ENCODE data around the gene PIEZO2. TPM values are rescaled to one million over a fixed set of nuclear protein-coding genes. Genes with fewer than 3 reads are reported as not detected.

PIEZO2 gene
- total RNA-seq, 4 donors from 2014 or later: 0.68 to 2.2 (median 1.1) TPM

DNA sequence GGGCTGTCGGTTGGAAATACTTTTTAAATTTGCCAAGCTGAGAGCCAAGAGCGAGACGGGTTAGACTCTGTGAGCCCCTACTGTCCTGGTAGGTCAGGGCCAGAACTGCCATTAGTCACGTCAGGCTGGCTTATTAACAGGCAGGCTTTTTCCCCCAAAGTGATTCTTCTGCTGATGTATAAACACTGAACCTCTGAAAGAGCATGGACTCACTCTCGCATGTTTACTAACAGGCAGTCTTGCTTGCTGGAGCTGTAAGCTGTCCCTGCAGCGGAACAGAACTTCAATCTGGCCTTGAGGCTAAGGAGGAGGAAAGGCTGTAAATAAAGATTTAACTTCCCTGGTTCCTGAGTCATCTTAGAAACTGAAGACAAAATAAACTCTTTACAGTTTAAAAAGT is 288.4 kb downstream of the PIEZO2 start:
- no peak overlapping the region for H3K27ac ChIP-seq
- DNase-seq (ENCODE audit: low spot score in 2 of 2): no peak
- WGBS: 62% methylated on average over 6 of the region's 6 CpGs

DNA sequence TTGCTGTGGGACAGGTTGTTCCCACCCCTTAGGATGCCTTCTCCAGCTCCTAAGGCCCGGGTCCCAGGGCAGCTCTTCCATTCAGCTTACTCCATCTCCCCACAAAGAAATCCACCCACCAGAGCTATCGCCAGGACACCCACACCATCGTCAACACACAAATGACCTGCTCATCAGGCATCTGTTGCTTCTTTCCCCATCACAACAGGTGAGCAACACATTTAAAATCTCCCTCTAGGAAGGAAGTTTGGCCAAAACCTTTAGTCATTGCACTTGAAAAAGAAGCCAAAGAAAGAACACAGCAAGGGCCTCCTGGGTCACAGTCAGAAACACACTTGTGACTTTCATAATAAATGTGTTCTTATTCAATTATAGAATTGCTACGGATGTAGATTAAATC is 289.0 kb downstream of the PIEZO2 start:
- Histone ChIP-seq H3K4me3 (no peak overlapping the region), H3K27ac (no peak overlapping the region), H3K9me3 (no peaks in the 10 kb centered on the region), H3K36me3 (no peaks in the 10 kb centered on the region), H3K27me3 (no peaks in the 10 kb centered on the region), H3K4me1 (no peaks in the 10 kb centered on the region)
- no peak for DNase-seq (ENCODE audit: low spot score in 2 of 2)
- 79% methylated on average over 4 of the region's 4 CpGs for WGBS
- TF ChIP-seq CTCF (IDR thresholded peaks at IDR 0.05): no peak
- TF ChIP-seq POLR2AphosphoS5 (IDR thresholded peaks at IDR 0.05): no peak
- no peak for TF ChIP-seq POLR2A (IDR thresholded peaks at IDR 0.05)
- no peak for TF ChIP-seq EP300 (IDR thresholded peaks at IDR 0.05)

More for the DNA sequence above, 288.4 kb downstream of the PIEZO2 start:
- H3K4me1 ChIP-seq: no peaks in the 10 kb centered on the region
- H3K9me3 ChIP-seq: no peaks in the 10 kb centered on the region
- H3K27me3 ChIP-seq: no peaks in the 10 kb centered on the region
- no peaks in the 10 kb centered on the region for H3K36me3 ChIP-seq
- H3K4me3 ChIP-seq: no peak overlapping the region
- no peak for TF ChIP-seq EP300 (IDR thresholded peaks at IDR 0.05)
- TF ChIP-seq POLR2AphosphoS5 (IDR thresholded peaks at IDR 0.05): no peak
- TF ChIP-seq CTCF (IDR thresholded peaks at IDR 0.05): no peak
- no peak for TF ChIP-seq POLR2A (IDR thresholded peaks at IDR 0.05)

GRCh38 chr18:10858477-10858876 is 290.9 kb downstream of the PIEZO2 start:
- no peaks in the 10 kb centered on the region for H3K36me3 ChIP-seq
- 94% methylated on average over 4 of the region's 4 CpGs for WGBS
- TF ChIP-seq EP300 (IDR thresholded peaks at IDR 0.05): no peak
- no peak for TF ChIP-seq POLR2A (IDR thresholded peaks at IDR 0.05)
- no peak for TF ChIP-seq CTCF (IDR thresholded peaks at IDR 0.05)
- TF ChIP-seq POLR2AphosphoS5 (IDR thresholded peaks at IDR 0.05): no peak
- no peaks in the 10 kb centered on the region for H3K9me3 ChIP-seq
- H3K4me3 ChIP-seq: no peak overlapping the region
- no peaks in the 10 kb centered on the region for H3K4me1 ChIP-seq
- H3K27ac ChIP-seq: no peak overlapping the region
- no peak for DNase-seq (ENCODE audit: low spot score in 2 of 2)
- no peaks in the 10 kb centered on the region for H3K27me3 ChIP-seq

DNA sequence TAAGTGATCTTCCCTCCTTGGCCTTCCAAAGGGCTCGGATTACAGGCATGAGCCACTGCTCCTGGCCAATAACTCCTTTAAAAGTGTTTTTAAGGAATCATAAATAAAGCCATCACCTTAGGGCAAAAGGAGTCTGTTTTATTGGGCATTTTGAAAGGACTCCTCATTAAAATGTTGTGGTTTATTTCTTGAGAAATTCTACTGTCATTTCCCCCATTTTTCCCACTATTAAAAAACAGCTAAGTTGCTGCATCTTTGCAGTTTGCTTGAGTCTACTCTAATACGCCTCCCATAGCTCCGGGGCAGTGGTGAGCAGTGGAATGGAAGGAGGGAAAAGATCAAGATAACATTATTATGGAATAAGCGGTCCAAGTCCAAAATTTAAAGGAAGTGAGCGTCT is 293.2 kb downstream of the PIEZO2 start:
- Histone ChIP-seq H3K4me1 (peaks cover 5% of the 10 kb centered on the region), H3K27me3 (no peaks in the 10 kb centered on the region), H3K27ac (no peak overlapping the region), H3K4me3 (no peak overlapping the region), H3K9me3 (no peaks in the 10 kb centered on the region), H3K36me3 (no peaks in the 10 kb centered on the region)
- no peak for DNase-seq (ENCODE audit: low spot score in 2 of 2)
- 51% methylated on average over 5 of the region's 5 CpGs for WGBS
- no peak for TF ChIP-seq EP300 (IDR thresholded peaks at IDR 0.05)
- TF ChIP-seq CTCF (IDR thresholded peaks at IDR 0.05): no peak
- no peak for TF ChIP-seq POLR2A (IDR thresholded peaks at IDR 0.05)
- TF ChIP-seq POLR2AphosphoS5 (IDR thresholded peaks at IDR 0.05): no peak

GRCh38 chr18:10852385-10853303 is 296.7 kb downstream of the PIEZO2 start:
- H3K4me1 ChIP-seq: peaks cover 5% of the 10 kb centered on the region
- no peaks in the 10 kb centered on the region for H3K36me3 ChIP-seq
- H3K4me3 ChIP-seq: no peak overlapping the region
- no peaks in the 10 kb centered on the region for H3K27me3 ChIP-seq
- no peak for DNase-seq (ENCODE audit: low spot score in 2 of 2)
- TF ChIP-seq CTCF (IDR thresholded peaks at IDR 0.05) (no peak), POLR2AphosphoS5 (IDR thresholded peaks at IDR 0.05) (no peak), EP300 (IDR thresholded peaks at IDR 0.05) (no peak), POLR2A (IDR thresholded peaks at IDR 0.05) (no peak)
- WGBS: 72% methylated on average over 11 of the region's 11 CpGs
- no peak overlapping the region for H3K27ac ChIP-seq
- H3K9me3 ChIP-seq: no peaks in the 10 kb centered on the region
